ENCODE measurements around the gene ROGDI.

Gene ROGDI

GRCh38 chr16:4826526-4826925 lies 24.1 kb upstream of the ROGDI start:
- no peak for TF ChIP-seq CTCF (IDR thresholded peaks at IDR 0.05; ENCODE audit: insufficient read depth, low read length, poor library complexity, severe bottlenecking)
- Histone ChIP-seq H3K36me3 (ENCODE audit: control insufficient read depth, insufficient read depth, low read length) (peaks cover 37% of the 10 kb centered on the region), H3K27me3 (replicated peaks; ENCODE audit: control insufficient read depth, insufficient read depth, low read length) (no peaks in the 10 kb centered on the region), H3K4me3 (replicated peaks; ENCODE audit: low read depth, low read length) (no peak overlapping the region)
- DNase-seq (ENCODE audit: extremely low read depth, insufficient read length) = no peak

GRCh38 chr16:4825196-4825595 lies 22.8 kb upstream of the ROGDI start:
- peaks cover 34% of the 10 kb centered on the region for H3K36me3 ChIP-seq (ENCODE audit: control insufficient read depth, insufficient read depth, low read length)
- DNase-seq (ENCODE audit: extremely low read depth, insufficient read length) = no peak
- H3K27me3 ChIP-seq (replicated peaks; ENCODE audit: control insufficient read depth, insufficient read depth, low read length) = no peaks in the 10 kb centered on the region
- TF ChIP-seq CTCF (IDR thresholded peaks at IDR 0.05; ENCODE audit: insufficient read depth, low read length, poor library complexity, severe bottlenecking) = no peak
- H3K4me3 ChIP-seq (replicated peaks; ENCODE audit: low read depth, low read length) = no peak overlapping the region

GRCh38 chr16:4820652-4821051 lies 18.2 kb upstream of the ROGDI start:
- H3K4me3 ChIP-seq (replicated peaks; ENCODE audit: low read depth, low read length) = no peak overlapping the region
- H3K36me3 ChIP-seq (ENCODE audit: control insufficient read depth, insufficient read depth, low read length) = peaks cover 38% of the 10 kb centered on the region
- DNase-seq (ENCODE audit: extremely low read depth, insufficient read length) = no peak
- no peaks in the 10 kb centered on the region for H3K27me3 ChIP-seq (replicated peaks; ENCODE audit: control insufficient read depth, insufficient read depth, low read length)
- no peak for TF ChIP-seq CTCF (IDR thresholded peaks at IDR 0.05; ENCODE audit: insufficient read depth, low read length, poor library complexity, severe bottlenecking)

- H3K36me3 ChIP-seq (ENCODE audit: control insufficient read depth, insufficient read depth, low read length) = peaks cover 36% of the 10 kb centered on the region
- no peaks in the 10 kb centered on the region for H3K27me3 ChIP-seq (replicated peaks; ENCODE audit: control insufficient read depth, insufficient read depth, low read length)
- DNase-seq (ENCODE audit: extremely low read depth, insufficient read length) = no peak
- H3K4me3 ChIP-seq (replicated peaks; ENCODE audit: low read depth, low read length) = no peak overlapping the region
- TF ChIP-seq CTCF (IDR thresholded peaks at IDR 0.05; ENCODE audit: insufficient read depth, low read length, poor library complexity, severe bottlenecking) = no peak
These were observed 12.2 kb upstream of the ROGDI start for GRCh38 chr16:4814542-4815173.

- DNase-seq (ENCODE audit: extremely low read depth, insufficient read length) = no peak
- no peak for TF ChIP-seq CTCF (IDR thresholded peaks at IDR 0.05; ENCODE audit: insufficient read depth, low read length, poor library complexity, severe bottlenecking)
- Histone ChIP-seq H3K36me3 (ENCODE audit: control insufficient read depth, insufficient read depth, low read length) (peaks cover 33% of the 10 kb centered on the region), H3K4me3 (replicated peaks; ENCODE audit: low read depth, low read length) (no peak overlapping the region), H3K27me3 (replicated peaks; ENCODE audit: control insufficient read depth, insufficient read depth, low read length) (no peaks in the 10 kb centered on the region)
These were observed 11.6 kb upstream of the ROGDI start for GRCh38 chr16:4814046-4814445.
